HepG2 (cell line): ENCODE results near the gene GLB1L. TPM values are rescaled to one million over a fixed set of nuclear protein-coding genes. Genes with fewer than 3 reads are reported as not detected.

Experiments
- ATF2 ChIP-seq: sonication (generic); formaldehyde crosslinking; IDR thresholded peaks from 2 replicates; pipeline ENCODE4 v1.4.0; 2020; ENCODE audit warnings: missing genetic modification reagents
- BATF2 ChIP-seq: sonication (generic); formaldehyde crosslinking; IDR thresholded peaks from 2 replicates; pipeline ENCODE4 v1.8.0; 2022; ENCODE audit warnings: mild to moderate bottlenecking, missing genetic modification reagents, moderate library complexity
- EP300 ChIP-seq, 3 experiments: sonication (generic) in 1 of 3; formaldehyde crosslinking in 1 of 3; IDR thresholded peaks; 2 replicates each; pipeline versions ENCODE4 v1.5.1 to v1.6.1; 2011 to 2020; ENCODE audit warnings: low read depth in 2 of 3, low read length in 2 of 3, borderline replicate concordance in 1 of 3, improper control_type of control experiment in 1 of 3, mild to moderate bottlenecking in 1 of 3, missing genetic modification reagents in 1 of 3, moderate library complexity in 1 of 3
- HNF4G ChIP-seq, 2 experiments: sonication (generic) in 1 of 2; formaldehyde crosslinking in 1 of 2; IDR thresholded peaks; 2 replicates each; pipeline versions ENCODE4 v1.4.0 to v1.6.1; 2011 to 2020; ENCODE audit warnings: borderline replicate concordance in 2 of 2, low read depth in 2 of 2, mild to moderate bottlenecking in 2 of 2, low read length in 1 of 2, missing genetic modification reagents in 1 of 2, moderate library complexity in 1 of 2
- NFKBIZ ChIP-seq: IDR thresholded peaks from 2 replicates; pipeline ENCODE4 v1.6.1; 2018; ENCODE audit warnings: missing genetic modification reagents, missing compliant biosample characterization
- PRDM15 ChIP-seq: sonication (generic); formaldehyde crosslinking; IDR thresholded peaks from 2 replicates; pipeline ENCODE4 v1.4.0; 2020; ENCODE audit warnings: missing genetic modification reagents
- TAF1 ChIP-seq: sonication (generic); formaldehyde crosslinking; IDR thresholded peaks from 2 replicates; pipeline ENCODE4 v1.4.0; 2020; ENCODE audit warnings: missing genetic modification reagents
- THAP11 ChIP-seq: IDR thresholded peaks from 2 replicates; pipeline ENCODE4 v1.6.1; 2016; ENCODE audit warnings: missing biosample characterization, missing genetic modification reagents
- ZBTB33 ChIP-seq: sonication (generic); formaldehyde crosslinking; IDR thresholded peaks from 2 replicates; pipeline ENCODE4 v1.4.0; 2020; ENCODE audit warnings: missing genetic modification reagents
- ZEB1 ChIP-seq: IDR thresholded peaks from 2 replicates; pipeline ENCODE4 v1.6.1; 2012; ENCODE audit warnings: mild to moderate bottlenecking, low read depth, inconsistent platforms; ENCODE audit not compliant: insufficient replicate concordance
- ZNF33B ChIP-seq: sonication (generic); formaldehyde crosslinking; IDR thresholded peaks from 2 replicates; pipeline ENCODE4 v1.5.1; 2020; ENCODE audit warnings: mild to moderate bottlenecking, missing genetic modification reagents
- ZNF34 ChIP-seq: sonication (generic); formaldehyde crosslinking; IDR thresholded peaks from 2 replicates; pipeline ENCODE4 v1.4.0; 2020; ENCODE audit warnings: mild to moderate bottlenecking, missing genetic modification reagents, borderline replicate concordance
- ZNF552 ChIP-seq: sonication (generic); formaldehyde crosslinking; IDR thresholded peaks from 2 replicates; pipeline ENCODE4 v1.9.0; 2022; ENCODE audit warnings: missing genetic modification reagents, mild to moderate bottlenecking, borderline replicate concordance
- ZNF574 ChIP-seq: sonication (generic); formaldehyde crosslinking; IDR thresholded peaks from 2 replicates; pipeline ENCODE4 v1.4.0; 2020; ENCODE audit warnings: missing genetic modification reagents
- ZSCAN30 ChIP-seq: sonication (generic); formaldehyde crosslinking; IDR thresholded peaks from 2 replicates; pipeline ENCODE4 v1.5.0; 2020; ENCODE audit warnings: mild to moderate bottlenecking, missing genetic modification reagents
- polyA plus RNA-seq, 8 experiments: library from polyadenylated mRNA; depleted of rRNA in 3 of 8; stranded (reverse) in 7 of 8; unstranded in 1 of 8; fragments of >200 nt; fragmentation: Illumina TruSeq in 4 of 8; extraction: Trizol in 4 of 8; gene quantifications; 2 replicates each; pipeline versions ENCODE4 v1.2.1 to v1.2.3, GENCODE V29; 2011 to 2016; ENCODE audit warnings: low read depth in 4 of 8, missing spikeins in 1 of 8, mixed read lengths in 1 of 8; ENCODE audit not compliant: insufficient read depth in 1 of 8
- total RNA-seq, 5 experiments: library from RNA; depleted of rRNA; stranded (reverse); fragments of >200 nt; fragmentation: Illumina TruSeq; extraction: Trizol; gene quantifications; 2 replicates each; pipeline ENCODE4 v1.2.3, GENCODE V29; 2016; ENCODE audit warnings: low read depth in 1 of 5

GLB1L gene
- total and polyA plus RNA-seq, 2 of the 13 experiments (the other 11 are each of a cell fraction or from before 2014, with no cell fraction given) = 6.8 to 7.3 TPM

GRCh38 chr2:219277703-219278654, 32.7 kb upstream of the GLB1L start (continued):
- TF ChIP-seq TAF1 (CRISPR knock-in tag) (no peak), THAP11 (CRISPR knock-in tag) (peak; percentile 67), ZNF33B (CRISPR knock-in tag) (peak; percentile 33; the same call in 1 of the 2 replicates), ZBTB33 (CRISPR knock-in tag) (no peak), ZNF574 (CRISPR knock-in tag) (peak; percentile 97), ZEB1 (no peak), PRDM15 (CRISPR knock-in tag) (no peak), HNF4G (IDR thresholded peaks at IDR 0.05; ENCODE audit: borderline replicate concordance, low read depth, low read length) (no peak), HNF4G (CRISPR knock-in tag; IDR thresholded peaks at IDR 0.05; ENCODE audit: borderline replicate concordance, low read depth) (peak; percentile 66; the same call in 1 of the 2 replicates), ZNF552 (CRISPR knock-in tag) (peak; percentile 44; the same call in 1 of the 2 replicates), ATF2 (CRISPR knock-in tag) (peak; percentile 47; the same call in 1 of the 2 replicates), NFKBIZ (CRISPR knock-in tag) (no peak), BATF2 (no peak), EP300 (IDR thresholded peaks at IDR 0.05; ENCODE audit: low read depth in 2 of 2, low read length in 2 of 2) (no peak), EP300 (CRISPR knock-in tag; IDR thresholded peaks at IDR 0.05; ENCODE audit: borderline replicate concordance) (no peak), ZSCAN30 (CRISPR knock-in tag) (no peak), ZNF34 (CRISPR knock-in tag) (no peak)
